HT-29 (cell line): ENCODE results near the gene TMBIM1. TPM values are rescaled to one million over a fixed set of nuclear protein-coding genes. Genes with fewer than 3 reads are reported as not detected.

Experiments used
- DNase-seq: peaks from one replicate; pipeline ENCODE4 v3.0.0-alpha.2; 2015; ENCODE audit warnings: low spot score
- total RNA-seq: library from RNA; depleted of rRNA; stranded (reverse); fragments of >200 nt; shearing (Covaris generic); gene quantifications from 2 replicates; pipeline ENCODE4 v1.2.3, GENCODE V29; 2014

TMBIM1 gene
- total RNA-seq, 1 experiment from 2014 or later: 311 TPM

DNA sequence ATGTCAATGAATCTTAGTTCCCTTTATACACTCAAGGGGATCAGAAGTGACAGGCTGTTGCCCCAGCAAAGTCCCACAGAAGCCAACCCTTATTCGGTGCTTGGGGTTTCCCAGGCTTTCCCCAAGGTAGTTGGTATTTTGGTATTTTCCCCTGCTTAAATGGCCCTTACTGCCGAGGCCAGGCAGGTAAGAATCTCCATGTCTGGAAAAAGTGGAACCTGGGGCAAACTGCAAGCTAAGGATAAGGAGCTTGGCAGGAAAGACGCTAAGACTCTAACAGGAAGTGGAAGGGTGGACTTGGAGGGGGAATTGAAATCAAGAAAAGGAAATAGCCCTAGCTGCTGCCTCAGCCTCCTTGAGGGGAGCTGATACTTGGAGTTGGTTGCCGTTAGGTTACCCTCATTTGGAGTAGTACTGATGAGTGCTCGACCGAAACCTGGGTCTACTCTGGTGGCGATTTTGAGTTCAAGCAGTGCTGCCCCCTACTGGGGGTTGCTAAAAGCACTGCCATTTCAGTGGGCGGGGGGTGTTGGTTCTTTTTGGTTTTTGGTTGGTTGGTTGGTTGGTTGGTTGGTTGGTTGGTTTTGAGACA, 34.8 kb downstream of the TMBIM1 start:
- DNase-seq: peak; percentile 37

DNA sequence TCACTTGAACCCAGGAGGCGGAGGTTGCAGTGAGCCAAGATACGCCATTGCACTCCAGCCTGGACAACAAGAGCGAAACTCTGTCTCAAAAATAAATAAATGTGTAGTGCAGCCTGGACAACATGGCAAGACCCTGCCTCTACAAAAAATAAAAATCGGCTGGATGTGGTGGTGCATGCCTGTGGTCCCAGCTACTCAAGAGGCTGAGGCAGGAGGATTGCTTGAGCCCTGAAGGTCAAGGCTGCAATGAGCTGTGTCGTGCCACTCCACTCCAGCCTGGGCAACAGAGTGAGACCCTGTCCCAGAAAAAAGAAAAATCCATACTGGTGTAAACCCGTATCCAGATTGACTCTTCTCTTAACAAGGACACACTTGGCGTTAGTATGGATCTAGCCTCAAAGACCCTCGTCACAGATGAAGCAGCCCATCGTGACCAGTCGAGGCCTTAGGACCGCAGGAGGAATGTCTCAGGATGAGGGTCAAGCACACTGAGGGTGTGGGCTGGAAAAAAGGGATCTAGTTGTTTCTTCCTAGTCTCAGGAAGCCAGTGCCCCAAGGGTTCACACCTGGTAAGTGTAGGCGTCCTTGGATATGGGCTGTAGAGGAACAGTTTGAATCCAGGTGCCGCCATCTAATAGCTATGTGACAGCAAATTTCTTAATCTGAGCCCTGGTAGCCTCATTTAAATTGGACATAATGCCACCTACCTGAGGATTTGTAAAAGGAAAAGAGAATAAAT, 35.5 kb downstream of the TMBIM1 start:
- no peak for DNase-seq

DNA sequence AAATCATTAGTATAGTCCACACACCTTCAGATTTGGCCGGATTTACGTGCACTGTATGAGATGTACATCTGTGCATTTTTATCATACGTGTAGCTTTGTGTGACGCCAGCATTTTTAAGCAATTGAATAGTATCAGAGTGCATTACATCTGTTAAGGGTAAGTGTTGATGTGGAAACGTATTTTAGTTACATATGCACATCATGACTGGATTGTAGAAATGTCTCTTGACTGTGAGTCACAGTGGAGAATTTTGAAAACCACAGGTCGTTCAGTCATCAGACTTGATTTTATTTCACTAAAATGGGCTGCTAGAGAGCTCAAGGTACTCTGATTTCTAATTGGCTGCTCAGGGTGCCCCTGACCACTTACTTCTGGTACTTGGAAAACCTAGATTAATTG, 36.9 kb downstream of the TMBIM1 start:
- no peak for DNase-seq

- no peak for DNase-seq
These were observed 39.1 kb downstream of the TMBIM1 start for GRCh38 chr2:218253232-218253625.

GRCh38 chr2:218252509-218253231, 39.6 kb downstream of the TMBIM1 start:
- no peak for DNase-seq

DNA sequence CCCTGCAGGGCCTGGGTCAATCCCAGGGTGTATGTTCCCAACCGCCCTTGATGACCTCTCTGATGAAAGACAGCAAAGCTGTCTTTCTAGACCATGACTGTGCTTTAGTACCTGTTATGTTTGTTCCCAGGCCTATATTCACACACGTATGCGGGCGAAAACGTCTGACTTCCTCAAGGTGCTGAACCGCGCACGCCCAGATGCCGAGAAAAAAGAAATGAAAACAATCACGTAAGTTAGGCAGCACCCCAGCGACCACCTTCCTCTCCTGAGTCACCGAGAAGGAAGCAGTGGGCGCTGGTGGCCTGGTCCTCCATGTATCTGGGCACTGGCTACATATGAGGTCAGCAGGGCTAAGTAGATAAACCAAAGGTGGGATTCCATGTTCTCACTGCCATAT, 42.6 kb downstream of the TMBIM1 start:
- DNase-seq: no peak

DNA sequence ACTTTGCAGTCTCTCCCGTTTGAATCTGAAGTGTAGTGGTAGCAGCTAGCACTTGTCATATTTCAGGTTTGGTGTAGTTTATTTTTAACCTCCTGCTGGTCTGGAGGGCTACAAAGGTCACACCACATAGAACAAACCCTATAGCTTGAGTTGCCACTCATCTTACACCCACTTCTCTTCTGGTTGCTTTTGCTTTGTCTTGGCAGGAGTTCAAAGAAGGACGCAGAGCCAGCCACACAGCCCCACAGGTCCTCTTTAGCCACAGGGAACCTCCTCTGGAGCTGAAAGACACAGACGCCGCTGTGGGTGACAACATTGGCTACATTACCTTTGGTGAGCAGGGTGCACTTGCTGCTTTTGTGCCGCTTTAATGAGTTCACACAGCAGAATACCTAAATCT, 47.1 kb downstream of the TMBIM1 start:
- no peak for DNase-seq

GRCh38 chr2:218244665-218245064, 47.6 kb downstream of the TMBIM1 start:
- DNase-seq: no peak

GRCh38 chr2:218244204-218244603, 48.1 kb downstream of the TMBIM1 start:
- no peak for DNase-seq

GRCh38 chr2:218238887-218239286, 53.4 kb downstream of the TMBIM1 start:
- no peak for DNase-seq

DNA sequence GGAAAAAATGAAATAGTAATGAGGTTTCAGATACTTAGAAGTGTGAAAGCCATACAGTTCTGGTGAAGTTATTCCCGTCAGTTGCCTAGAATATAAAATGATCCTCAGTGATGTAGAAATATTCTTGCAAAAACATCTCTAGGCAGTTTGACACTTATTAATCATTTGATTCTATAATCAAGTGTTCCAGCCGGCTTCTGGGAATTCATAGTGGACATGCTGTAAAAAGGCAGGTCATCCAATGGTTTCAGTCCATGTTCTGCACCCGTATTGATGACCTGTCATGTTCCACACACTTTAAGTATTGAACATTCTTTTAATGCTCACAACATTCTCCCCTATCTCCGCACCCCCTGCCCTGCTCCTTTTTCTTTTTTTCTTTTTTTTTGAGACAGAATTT, 55.5 kb downstream of the TMBIM1 start:
- DNase-seq: no peak

DNA sequence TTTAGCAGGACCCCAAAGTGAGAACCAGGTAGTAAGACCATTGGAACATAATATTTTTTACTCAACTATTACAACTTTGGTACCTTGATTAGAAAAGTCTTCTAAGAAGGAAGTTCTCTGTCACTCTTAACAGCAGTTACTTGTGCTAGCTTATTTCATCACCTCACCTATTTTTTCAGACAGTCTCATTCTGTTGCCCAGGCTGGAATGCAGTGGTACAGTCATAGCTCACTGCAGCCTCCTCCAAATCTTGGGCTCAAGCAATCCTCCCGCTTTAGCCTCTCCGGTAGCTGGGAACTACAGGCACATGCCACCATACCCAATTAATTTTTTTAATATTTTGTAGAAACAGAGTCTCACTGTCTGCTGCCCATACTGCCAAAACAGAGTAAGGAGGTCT, 57.3 kb downstream of the TMBIM1 start:
- no peak for DNase-seq

DNA sequence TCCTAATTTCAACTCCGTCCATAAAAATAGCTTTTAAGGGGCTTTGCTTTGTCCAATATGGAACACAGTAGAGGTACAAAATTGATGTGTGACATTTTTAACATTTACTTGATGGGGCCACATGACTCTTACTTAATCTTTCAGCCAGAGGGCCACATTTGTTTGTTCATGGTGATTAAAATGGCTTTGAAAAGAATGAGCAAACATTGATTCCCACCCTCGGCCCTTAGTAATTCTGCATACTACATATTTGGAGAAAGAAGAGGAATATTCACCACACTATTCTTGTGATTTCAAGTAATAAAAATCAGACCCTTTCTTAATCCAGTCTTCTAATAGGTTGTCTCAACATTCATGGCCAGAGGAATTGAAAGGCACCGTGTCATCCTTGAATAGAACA, 57.8 kb downstream of the TMBIM1 start:
- DNase-seq: no peak

DNA sequence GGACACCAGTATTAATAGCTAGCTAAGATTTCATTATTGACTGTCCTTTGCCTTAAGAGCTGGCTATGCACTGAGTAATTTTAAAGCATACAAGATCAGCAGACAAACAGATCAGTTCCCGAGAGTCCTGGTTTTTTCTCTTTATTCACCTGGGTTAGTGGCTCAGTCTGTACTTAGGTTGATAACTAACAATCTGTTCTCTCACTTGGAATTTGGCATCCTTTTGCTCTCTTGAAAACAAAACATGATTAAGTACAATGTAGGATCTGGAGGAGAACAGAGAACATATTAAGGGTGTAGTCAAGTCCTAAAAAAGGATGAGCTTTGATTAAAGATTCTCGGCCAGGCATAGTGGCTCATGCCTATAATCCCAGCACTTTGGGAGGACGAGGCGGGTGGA, 58.8 kb downstream of the TMBIM1 start:
- no peak for DNase-seq

- DNase-seq: peak; percentile 84
These were observed 61.4 kb downstream of the TMBIM1 start for GRCh38 chr2:218230882-218231281.

DNA sequence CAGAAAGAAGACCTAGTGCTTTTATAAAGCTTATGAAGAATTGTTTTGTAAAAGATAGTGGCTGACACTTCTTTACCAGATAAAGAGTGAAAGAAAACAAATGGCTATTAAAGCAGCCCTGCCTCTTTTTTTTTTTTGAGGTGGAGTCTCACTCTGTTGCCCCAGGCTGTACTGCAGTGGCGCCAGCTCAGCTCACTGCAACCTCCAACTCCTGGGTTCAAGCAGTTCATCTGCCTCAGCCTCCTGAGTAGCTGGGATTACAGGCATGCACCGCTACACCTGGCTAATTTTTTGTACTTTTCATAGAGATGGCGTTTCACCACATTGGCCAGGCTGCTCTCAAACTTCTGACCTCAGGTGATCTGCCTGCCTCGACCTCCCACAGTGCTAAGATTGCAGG, 62.5 kb downstream of the TMBIM1 start:
- no peak for DNase-seq

DNA sequence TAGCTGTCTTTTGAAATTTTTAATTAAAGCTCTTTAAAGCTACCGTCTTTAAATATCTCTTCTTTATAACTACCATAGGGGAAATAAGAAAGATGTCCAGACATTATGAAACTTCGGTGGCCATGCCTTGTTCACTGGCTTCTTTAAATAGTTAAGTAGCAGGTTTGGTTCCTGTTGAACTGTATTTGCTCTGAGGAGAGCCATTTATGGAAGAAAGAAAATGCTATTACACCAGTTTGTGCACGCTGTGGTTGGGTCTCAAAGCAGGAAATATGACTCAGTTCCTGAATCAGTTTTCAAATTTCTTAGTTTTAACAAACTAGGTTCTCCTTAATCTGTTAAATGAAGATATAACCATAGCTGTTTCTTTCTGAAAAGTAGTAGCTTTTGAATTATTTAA, 63.1 kb downstream of the TMBIM1 start:
- no peak for DNase-seq

DNA sequence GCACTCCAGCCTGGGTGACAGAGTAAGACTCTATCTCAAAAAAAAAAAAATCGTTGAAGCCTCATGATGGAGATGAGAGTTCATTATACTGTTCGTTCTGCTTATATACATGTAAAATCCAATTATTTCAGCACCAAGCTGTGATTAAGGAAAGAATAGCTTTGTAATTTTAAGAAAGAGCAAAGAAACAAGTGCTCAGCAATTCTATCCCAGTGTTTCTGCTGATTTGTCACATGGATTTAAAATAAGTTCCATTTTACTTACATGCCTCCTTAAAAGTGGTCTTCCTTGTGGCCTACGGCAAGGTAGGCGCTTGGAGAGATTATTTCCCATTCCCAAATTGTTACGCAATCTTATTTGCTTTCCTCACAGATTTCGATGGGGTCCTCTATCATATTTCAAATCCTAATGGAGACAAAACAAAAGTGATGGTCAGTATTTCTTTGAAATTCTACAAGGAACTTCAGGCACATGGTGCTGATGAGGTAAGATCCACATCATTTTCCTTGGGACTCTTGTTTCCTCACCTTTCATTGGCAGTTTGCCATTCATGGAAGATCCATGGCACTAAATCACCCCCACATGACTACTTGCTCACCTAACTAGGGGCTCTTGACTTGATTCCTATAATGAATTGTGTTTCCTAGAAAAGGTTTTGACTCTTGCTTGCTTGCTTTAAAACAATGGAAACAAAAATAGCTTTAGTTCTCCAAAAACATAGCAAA, 63.8 kb downstream of the TMBIM1 start:
- DNase-seq: peak; percentile 14

DNA sequence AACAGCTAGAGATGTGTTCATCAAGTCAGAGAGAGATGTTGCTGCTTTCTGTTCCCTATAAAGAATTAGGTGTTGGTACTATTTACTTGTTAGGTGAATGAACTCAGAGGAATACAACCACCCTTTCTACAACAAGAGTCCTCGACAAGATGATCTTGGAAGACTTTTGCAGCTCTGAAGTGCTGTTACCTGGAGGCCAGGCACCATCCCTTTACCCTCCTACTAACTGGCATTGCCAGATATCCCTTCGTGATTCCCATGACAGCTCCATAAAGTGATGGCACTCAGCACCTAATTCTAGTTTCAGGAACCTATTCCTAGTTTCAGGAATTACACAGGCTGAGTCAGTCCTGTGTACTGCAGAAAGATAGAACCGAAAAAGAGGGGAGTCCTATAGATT, 65.4 kb downstream of the TMBIM1 start:
- no peak for DNase-seq
